GM19025 (cell line): ENCODE results near the gene MRPS6.
A peak's percentile ranks its signal among the peaks of the same experiment; 100 is the strongest.

Source experiments
- ATAC-seq: cut with Tn5 transposase; IDR thresholded peaks from one replicate; pipeline ENCODE4 v1.9.1; 2021; ENCODE audit warnings: mild to moderate bottlenecking, low read depth, moderate library complexity; ENCODE audit not compliant: unreplicated experiment

The MRPS6 gene

DNA sequence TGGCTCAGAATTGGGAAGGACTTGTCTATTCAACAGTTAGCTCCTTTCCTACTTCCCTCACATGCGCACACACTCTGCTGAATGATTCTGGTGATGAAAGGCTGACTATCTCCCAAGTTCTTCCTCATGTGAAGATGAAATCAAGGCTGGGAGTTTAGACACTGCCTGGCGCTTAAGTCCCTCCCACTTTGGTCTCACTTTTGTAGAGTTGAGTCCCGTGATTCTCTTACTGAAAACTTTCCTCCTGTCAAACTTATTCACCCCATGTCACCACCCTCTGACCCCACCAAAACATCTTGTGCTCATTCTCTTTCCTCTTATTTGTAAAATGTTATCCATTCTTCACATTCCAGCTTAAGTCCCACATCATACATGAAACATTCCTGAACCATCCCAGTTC is 8.4 kb upstream of the MRPS6 start:
- ATAC-seq: no peak

DNA sequence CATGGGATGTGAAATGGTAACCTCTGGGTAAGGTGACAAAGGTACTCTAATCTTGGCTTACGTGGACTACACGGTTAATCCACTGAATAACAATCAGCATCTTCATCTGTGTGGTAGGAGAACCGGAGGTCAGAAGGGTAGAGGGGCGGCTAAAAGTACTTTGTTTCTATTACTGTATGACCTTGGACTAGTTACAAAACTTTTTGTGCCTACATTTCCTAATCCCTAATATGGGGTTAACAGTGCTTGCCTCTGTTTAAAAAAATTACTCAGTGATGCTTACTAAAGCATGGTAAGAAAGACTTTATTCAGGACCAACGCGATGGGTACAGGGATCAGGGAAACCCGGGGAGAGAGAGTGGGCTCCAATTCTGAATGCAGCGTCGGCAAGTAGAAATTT is 1.7 kb upstream of the MRPS6 start:
- no peak for ATAC-seq

DNA sequence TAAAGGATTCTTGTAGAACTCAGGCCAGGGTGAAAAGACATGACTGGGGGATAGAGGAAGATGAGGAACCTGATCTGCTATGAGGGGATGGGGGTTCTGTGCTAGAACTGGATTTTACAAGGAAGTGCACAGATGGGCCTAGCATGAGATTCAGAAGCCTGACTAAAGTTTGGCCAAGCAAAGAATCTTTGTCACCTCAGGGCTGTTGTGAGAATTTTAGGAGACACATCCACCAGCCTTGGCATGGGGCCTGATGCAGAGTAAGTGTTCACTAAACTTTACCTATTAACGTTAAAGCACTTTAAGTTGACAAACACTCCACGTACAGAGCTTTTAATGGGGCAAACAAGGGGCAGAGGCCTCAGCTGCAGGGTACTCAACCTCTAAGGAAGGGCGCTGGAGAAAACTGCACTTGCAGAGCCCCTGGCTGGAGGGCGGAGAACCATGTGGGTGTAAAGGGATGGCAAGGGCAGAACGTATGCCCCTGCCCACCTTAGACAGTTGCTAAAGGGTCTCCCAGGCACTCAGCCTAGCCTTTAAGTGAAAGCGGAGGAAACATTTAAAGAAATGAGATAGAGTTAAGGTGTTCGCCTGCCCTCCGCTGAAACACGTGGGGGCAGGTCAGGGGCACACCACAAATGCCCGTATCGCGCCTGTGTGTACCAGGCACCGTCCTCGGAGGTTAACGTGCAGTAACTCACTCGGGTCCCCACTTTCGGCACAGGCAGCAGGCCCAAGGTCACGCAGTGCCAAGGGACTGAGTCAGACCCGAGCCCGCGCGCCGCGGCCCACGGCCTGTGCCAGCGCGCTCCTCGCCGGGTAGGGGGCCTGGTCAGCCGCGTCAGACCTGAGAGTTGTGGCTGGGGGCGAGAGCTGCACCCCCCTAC is 990 bp upstream of the MRPS6 start:
- no peak for ATAC-seq

DNA sequence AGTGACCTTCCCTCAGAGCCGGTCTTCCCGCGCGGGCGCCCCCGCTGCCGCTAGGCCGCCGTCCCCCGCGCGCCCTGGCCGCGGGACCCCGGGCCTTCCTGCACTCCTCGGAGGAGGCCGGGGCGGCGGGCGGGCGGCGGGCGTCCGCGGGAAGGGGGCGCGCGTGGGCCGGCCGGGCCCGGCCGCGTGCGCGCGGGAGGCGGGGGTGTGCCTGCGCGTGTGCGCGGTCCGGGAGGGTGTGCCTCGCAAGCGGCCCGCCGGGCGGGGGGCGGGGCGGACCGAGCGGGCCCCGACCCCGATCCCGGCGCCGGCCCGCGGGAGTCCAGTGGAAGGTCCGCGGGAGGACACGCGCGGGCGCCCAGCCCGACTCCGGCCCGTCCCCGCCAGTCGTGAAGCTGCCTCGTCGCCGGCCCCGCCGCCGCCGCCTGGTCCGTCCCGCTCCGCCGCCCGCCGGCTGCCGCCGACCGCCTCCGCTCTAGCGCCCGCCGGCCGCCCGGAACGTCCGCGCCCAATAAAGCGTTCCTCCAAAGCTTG is 438 bp downstream of the MRPS6 start:
- ATAC-seq: peak; percentile 48

DNA sequence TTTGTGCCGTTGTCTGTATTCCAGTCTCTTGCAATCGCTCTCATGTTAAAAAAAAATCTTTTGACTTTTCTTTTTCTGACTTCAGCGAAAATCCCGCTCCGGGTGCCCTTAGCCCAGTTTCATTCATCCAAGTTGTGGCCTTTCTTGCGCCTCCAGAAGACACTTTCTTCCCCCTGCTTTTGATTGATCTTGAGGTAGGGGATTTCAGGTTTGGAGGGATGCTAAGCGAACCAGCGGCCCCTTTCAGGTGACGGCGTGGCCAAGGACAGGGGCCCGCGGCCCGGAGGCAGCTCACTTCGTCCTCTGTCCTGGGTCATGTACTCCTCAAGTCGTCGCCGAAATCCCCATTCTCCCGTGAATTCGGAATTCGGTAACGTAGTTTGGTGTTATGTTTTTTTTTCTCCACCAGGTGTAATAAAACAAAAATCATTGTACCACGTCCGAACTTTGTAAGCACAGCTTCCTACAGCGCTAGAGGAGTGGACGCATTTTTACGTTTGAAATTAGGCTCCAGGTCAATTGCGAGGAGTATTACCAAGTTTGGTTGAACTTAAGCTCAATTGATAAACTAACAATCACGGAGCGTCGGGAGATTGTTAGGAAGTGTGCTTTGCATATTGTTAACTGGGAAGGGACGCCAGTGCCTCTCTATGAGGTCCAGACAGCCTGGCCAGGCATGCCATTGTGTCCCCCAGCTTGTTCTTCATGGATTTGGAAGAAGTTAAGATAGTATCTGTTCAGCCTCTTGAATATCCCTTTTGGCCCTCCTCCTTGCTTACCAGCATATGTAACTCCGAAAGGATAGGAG is 1.1 kb downstream of the MRPS6 start:
- no peak for ATAC-seq

DNA sequence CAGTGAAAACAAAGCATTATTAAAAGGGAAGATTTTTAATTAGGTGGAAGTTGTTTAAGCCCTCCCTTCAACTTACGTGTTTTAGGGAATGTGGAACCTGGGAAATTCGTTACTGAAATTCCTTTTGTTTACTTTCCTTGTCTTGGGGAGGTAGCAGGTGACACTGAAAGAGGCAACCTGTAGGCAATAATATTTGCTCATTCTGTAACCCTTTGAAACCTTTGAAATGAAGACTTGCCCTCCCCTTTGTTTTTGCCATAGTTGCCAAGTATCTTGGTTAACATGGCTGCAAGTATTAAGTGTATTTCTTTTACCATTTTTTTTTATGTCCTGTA is 1.7 kb downstream of the MRPS6 start:
- no peak for ATAC-seq

DNA sequence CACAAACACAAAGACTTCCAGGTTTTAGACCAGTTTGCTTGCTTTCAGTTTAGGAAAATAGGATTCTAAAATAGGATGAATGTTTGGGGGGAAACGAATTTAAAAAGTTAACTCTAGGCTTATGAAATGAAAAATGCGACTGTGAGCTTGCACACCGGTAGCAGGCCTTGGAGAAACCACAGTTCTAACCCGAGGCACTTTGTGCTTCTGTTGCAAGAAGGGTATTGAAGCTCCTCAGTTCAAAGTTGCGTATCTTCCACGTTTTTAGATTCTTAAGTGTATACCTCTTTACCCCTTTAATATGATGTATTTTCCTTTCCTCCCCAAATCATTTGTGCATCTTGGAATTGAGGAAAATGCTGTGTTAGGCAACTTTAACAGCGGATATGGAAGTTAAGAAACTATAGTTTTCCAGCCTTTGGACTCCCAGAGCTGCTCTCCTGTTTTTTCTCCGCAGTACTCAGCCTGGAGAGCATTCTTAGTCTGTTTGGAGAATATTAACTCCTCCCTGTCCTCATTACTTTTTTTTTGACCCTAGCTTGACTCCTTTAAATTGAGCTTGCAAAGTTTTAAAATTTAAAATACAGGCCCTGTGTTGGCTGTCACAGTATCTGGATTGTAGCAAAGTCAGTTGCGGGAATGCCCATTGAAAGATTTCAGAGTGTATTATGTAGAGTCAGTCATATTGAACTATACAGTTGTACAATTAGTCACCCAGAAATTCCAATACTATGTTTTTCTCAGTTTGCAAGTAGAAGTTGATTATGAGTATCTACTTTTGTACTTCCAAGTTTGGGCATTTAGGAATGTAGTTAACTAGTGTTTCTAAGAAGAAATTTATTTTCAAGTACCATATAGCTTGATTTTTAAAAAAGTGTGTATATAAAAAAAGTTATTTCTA is 2.6 kb downstream of the MRPS6 start:
- no peak for ATAC-seq

DNA sequence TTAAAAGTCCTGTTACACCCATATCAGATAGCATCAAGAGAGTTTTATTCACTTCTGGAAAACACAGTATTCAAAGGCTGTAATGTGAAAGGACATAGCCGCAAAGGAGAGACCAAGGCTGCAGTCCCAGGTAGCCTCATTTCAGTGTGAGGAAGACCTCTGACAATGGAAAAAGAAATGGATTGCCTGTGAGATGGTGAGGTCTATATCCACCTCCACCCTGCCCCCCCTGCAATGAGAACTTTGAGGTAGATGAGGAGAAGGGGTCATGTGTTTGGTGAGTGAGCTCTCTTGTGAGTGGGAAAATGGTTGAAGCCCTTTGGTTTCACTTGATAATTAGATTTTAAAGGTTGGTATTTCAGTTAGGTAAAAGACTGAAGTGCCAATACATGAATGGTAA is 3.5 kb downstream of the MRPS6 start:
- ATAC-seq: no peak

DNA sequence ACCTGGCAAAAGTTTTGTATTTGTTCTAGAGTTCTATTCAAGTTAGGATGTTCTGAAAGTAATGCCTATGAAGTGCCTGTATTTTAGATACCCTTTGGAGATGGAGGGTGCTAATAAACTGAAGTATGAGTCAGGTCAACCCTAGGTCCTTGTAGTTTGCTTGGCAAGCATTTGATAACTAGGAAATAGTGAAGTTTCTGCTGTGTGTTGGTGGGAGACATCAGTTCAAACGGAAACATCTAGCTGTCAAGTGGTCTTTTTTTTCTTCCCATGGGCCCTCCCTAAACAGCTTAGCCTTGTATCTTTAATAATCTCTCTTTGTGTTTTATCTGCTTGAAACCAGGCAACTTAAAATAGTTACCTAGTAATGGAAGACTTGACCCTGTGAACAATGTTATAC is 4.5 kb downstream of the MRPS6 start:
- ATAC-seq: no peak

DNA sequence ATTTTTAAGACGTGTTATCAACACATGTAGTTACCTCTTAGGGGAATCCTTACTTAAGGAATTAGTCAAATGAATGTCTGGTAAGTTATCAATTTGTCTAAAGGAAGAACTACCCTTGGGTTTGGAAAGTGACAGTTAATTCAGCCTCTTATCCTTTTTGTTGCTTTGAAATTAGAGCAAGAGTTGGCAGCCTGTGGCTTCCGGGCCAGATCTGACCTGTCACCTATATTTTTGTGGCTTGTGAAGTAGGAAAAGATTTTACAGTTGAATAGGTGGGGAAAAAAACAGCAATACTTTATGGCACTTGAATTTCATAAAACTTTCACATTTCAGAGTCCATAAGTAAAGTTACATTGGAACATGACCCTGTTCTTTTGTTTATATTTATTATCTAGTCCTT is 5.5 kb downstream of the MRPS6 start:
- ATAC-seq: no peak

DNA sequence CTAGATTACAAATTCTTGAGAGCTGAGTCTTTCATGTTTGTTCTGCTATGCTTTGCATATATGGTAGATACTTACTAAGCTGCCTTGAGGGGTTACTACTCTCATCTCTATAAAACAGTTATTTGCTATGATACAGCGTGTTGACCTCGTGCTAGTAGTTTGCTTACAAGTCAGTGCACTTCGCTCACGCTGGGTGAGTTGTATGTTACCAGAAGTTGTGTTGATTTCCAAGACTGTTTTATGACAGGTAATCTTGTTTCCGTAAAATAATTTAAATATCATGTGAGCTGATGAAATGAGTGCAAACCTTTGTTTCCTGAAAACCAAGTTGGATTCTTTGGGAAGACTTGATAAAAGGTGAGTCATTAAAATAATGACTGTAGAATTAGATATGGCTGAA is 7.3 kb downstream of the MRPS6 start:
- ATAC-seq: no peak

DNA sequence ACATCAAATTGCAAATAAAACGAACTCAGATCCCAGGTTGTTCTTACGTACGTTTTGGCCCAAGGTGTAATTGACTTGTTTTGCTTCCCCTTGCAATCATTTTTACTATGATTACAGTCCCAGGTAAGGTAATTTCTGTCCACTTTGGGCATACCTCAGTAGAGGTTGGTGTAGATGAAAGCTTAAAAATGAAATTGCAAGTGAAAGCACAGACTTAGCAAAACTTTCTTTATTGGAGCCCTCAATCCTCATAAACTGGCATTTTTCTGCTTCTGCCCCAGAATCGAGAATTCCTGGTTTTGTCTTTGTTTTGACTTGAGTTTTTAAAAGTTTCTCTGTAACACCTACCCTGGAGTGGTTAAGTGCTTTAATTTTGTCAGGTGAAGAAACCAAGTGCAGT is 9.4 kb downstream of the MRPS6 start:
- ATAC-seq: no peak

DNA sequence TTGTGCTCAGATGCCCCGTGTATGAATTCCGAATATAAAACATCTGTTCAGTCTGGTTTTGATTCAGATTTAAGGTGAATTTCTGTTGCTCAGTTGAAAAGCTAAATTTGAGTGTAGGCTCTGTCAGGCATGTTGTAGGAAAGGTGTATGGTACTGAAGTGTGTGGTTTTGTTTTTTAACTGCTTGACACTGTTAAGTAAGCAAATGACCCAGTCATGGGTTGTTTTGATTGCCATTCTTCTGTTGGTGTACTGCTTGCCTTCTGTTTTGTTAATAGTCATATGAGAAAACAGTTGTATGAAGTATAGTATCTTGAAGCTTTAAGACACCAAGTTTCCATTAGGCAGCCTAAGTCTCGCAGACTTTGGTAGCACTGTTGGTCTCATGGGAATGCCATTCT is 10.0 kb downstream of the MRPS6 start:
- no peak for ATAC-seq

DNA sequence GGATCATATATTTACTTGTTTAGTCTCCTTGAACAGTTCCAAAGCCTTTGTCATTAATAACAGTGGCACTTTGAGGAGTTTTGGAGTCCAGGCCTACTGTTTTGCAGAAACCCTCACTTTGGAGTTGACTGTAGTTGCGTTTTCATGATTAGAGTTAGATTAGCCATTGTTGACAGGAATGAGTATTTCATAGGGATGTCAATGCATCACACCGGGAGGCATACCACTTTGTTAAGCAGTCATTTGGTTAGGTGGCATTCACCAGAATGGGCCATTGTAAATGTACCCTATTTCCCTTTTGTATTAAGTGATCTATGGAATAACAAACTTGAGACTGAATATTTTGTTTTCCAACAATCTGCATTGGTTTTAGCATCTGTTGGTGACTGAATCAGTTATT is 11.8 kb downstream of the MRPS6 start:
- ATAC-seq: no peak

DNA sequence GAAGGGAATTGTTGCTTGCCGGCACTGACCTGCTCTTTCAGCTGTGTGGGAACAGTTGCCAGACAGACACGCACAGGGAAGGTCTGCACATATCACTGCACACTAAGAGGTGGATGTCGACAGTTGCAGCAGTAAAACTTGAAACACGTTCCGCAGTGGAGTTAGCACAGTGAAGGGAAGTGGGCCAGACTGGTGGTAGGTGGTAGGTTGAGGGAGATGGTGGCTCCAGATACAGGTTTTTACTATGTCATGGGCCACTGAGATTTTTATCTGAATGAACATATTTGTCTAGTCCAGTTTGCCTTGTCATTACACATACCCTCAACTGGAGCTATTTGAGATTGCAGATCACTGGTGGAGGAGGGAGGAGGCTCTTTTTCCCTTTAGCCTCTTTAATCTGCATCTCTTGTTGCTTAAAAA is 13.5 kb downstream of the MRPS6 start:
- ATAC-seq: no peak

DNA sequence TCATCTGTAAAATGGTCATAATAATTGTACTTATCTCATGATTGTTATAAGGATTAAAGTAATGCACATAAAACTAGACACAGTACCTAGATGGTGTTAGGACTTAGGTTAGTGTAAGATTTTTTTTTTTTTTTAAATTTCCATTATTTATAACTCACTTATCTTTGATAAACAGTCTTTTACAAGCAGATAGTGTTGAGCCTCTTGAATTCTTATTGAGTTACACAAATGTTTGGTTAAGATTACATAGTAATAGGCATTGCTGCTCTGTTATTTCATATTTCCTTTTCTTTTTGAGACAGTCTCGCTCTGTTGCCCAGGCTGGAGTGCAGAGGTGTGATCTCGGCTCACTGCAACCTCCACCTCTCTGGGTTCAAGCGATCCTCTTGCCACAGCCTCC is 15.4 kb downstream of the MRPS6 start:
- ATAC-seq: no peak

DNA sequence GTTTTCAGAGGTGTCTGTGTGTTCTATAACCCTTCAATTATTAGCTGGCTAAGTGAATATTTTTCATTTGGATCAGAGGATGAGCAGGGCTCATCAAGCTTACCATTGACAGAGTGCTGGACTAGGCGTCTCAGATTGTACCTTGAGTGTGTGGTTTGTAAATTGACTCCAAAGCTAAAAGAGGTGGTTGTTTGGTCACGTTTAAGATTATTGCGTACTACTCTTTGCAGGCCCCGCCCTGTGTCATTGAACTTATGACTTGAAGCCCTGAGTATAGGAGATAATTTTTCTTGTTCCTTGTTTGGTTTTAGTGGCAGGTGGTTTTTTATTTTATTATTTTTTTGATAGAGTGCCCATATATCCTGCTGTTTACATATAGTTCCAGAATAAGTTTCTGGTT is 17.7 kb downstream of the MRPS6 start:
- no peak for ATAC-seq

DNA sequence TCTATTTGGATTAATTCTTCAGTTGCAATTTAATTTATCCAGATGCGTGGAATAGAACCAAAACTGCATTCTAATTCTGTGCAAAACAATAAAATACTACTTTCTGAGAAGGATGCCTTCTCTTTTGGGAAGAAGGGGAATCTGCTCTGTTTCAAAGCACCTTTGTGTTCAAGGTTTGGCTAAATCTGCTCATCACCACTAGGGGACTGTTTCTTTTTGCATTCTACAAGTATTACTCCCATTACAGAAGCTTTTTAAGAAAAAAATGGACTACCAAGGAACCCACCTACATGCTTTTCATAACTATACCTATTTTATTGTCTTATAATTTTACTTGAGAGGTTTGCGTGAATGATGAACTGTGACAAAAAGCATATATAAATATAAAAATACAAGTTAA is 18.2 kb downstream of the MRPS6 start:
- ATAC-seq: no peak

DNA sequence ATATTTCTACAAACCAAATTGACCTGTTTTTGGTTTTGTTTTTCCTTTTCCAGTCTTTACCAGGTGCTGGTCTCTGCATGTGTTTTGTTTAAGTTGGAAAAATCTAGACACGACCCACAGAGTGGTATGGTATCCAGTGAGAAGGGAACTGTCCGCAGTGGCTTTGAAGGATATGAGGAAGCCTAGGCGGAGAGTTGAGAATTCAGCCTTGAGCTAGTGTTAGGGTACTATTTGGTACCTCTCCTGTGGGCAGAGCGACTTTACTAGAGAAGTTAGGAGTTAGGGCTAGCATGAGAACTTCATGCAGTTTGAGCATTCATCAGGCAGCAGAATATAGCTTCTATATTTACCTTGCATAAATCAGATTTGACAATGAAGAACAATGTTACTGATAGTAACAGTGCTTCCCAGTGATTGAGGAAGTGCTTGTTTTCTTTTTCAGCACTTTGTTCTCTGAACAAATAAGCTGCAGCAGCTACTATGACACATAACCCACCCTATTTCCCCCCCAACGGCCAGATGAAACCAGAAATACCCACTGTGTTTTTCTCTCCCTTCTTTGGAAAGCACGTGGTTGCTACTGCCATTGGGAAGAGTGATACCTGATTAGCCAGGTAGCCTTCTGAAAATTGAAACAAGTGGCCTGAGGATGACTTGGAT is 19.0 kb downstream of the MRPS6 start:
- no peak for ATAC-seq

DNA sequence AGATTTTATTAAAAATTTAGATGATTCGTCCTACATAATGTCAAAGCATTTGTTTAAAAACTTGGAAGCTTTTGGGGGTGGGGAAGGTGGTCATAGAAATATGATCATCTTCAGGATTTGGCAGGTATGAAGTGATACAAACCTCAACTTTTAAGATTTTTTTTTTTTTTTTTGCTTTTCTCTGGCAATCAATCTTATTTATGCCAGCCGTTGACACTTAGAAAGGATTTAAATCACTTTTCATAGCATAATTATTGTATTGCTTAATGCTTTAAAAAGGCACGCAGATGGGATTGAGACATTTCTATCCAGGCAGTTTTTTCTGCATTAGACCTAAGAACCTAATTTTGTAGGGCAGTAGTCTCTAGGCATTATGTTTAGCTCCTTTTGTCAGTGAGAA is 19.7 kb downstream of the MRPS6 start:
- ATAC-seq: no peak
